Smooth muscle cell (in vitro differentiated cells): ENCODE measurements around the gene CHST2. TPM values are rescaled to one million over a fixed set of nuclear protein-coding genes. Genes with fewer than 3 reads are reported as not detected.

Experiments used
- DNase-seq: peaks from one replicate; lab custom pipeline; 2025; ENCODE audit not compliant: unreplicated experiment; lab: John Stamatoyannopoulos, UW
- H2AFZ ChIP-seq: fragments of 200-600 bp; sonication (generic); 2 replicates; pipeline ENCODE4 v1.6.0; 2016; ENCODE audit warnings: antibody characterized with exemption, low read depth, mild to moderate bottlenecking
- H3F3A ChIP-seq: fragments of 200-600 bp; sonication (generic); 2 replicates; pipeline ENCODE4 v1.6.0; 2017; ENCODE audit warnings: antibody characterized with exemption, low read depth
- H3K27ac ChIP-seq: fragments of 200-600 bp; sonication (generic); 2 replicates; pipeline ENCODE4 v1.5.1; 2016; ENCODE audit warnings: low read depth, mild to moderate bottlenecking
- H3K27me3 ChIP-seq: fragments of 200-600 bp; sonication (generic); 2 replicates; pipeline ENCODE4 v1.6.1; 2016; ENCODE audit warnings: low read depth, mild to moderate bottlenecking
- H3K36me3 ChIP-seq: fragments of 200-600 bp; sonication (generic); 2 replicates; pipeline ENCODE4 v1.5.1; 2016; ENCODE audit warnings: low read depth
- H3K4me1 ChIP-seq: fragments of 200-600 bp; sonication (generic); 2 replicates; pipeline ENCODE4 v1.5.1; 2016; ENCODE audit warnings: low read depth
- H3K4me2 ChIP-seq: fragments of 200-600 bp; sonication (generic); 2 replicates; pipeline ENCODE4 v1.6.0; 2016; ENCODE audit warnings: mild to moderate bottlenecking
- H3K4me3 ChIP-seq: fragments of 200-600 bp; sonication (generic); 2 replicates; pipeline ENCODE4 v1.5.1; 2016; ENCODE audit warnings: mild to moderate bottlenecking
- H3K79me2 ChIP-seq: fragments of 200-600 bp; sonication (generic); 2 replicates; pipeline ENCODE4 v1.6.0; 2016; ENCODE audit warnings: low read depth, mild to moderate bottlenecking
- H3K9ac ChIP-seq: fragments of 200-600 bp; sonication (generic); 2 replicates; pipeline ENCODE4 v1.6.0; 2016; ENCODE audit warnings: low read depth
- H3K9me3 ChIP-seq: fragments of 200-600 bp; sonication (generic); replicated peaks from 2 replicates; pipeline ENCODE4 v1.5.1; 2016; ENCODE audit warnings: low read depth
- H4K20me1 ChIP-seq: fragments of 200-600 bp; sonication (generic); 2 replicates; pipeline ENCODE4 v1.6.0; 2016; ENCODE audit warnings: low read depth
- CTCF ChIP-seq: fragments of 200-600 bp; sonication (generic); IDR thresholded peaks from 2 replicates; pipeline ENCODE4 v1.5.1; 2017; ENCODE audit warnings: borderline replicate concordance, mild to moderate bottlenecking, antibody characterized with exemption; ENCODE audit not compliant: insufficient read depth, poor library complexity, severe bottlenecking
- WGBS: methylation state at CpG from one replicate; pipeline ENCODE4 v1.1.7; 2016; ENCODE audit warnings: low lambda C conversion rate; 5-methylcytosine and 5-hydroxymethylcytosine counted together
- polyA plus RNA-seq: library from polyadenylated mRNA; unstranded; fragments of >200 nt; fragmentation: Nextera tagmentation; extraction: Ambion mirVana; gene quantifications from 2 replicates; pipeline ENCODE4 v1.2.1, GENCODE V29; 2016
- total RNA-seq: library from RNA; depleted of rRNA; stranded (reverse); fragments of >200 nt; gene quantifications from 2 replicates; pipeline ENCODE4 v1.2.3, GENCODE V29; 2014

Gene CHST2
- total and polyA plus RNA-seq, 2 experiments from 2014 or later: 10.4 to 16.0 TPM

- Histone ChIP-seq H3K9ac (no peak overlapping the region), H3K4me2 (no peak overlapping the region), H3K4me1 (no peaks in the 10 kb centered on the region), H3K27me3 (no peaks in the 10 kb centered on the region), H3F3A (no peaks in the 10 kb centered on the region), H3K4me3 (no peak overlapping the region), H2AFZ (no peak overlapping the region), H4K20me1 (no peaks in the 10 kb centered on the region), H3K9me3 (no peaks in the 10 kb centered on the region), H3K27ac (no peak overlapping the region), H3K79me2 (no peaks in the 10 kb centered on the region), H3K36me3 (no peaks in the 10 kb centered on the region)
- 61% methylated on average over 5 of the region's 5 CpGs for WGBS
- TF ChIP-seq CTCF: no peak
- DNase-seq: no peak
Measured at GRCh38 chr3:143128227-143128955, 8.8 kb downstream of the CHST2 start.

GRCh38 chr3:143132246-143132980 lies 12.8 kb downstream of the CHST2 start:
- 92% methylated on average over 3 of the region's 3 CpGs for WGBS

GRCh38 chr3:143134471-143134870 lies 14.9 kb downstream of the CHST2 start:
- Histone ChIP-seq H3K4me1 (peaks cover 4% of the 10 kb centered on the region), H3K9me3 (no peaks in the 10 kb centered on the region), H3F3A (peaks cover 8% of the 10 kb centered on the region), H3K4me3 (no peak overlapping the region), H3K79me2 (no peaks in the 10 kb centered on the region), H3K36me3 (no peaks in the 10 kb centered on the region), H3K27me3 (no peaks in the 10 kb centered on the region), H2AFZ (no peak overlapping the region), H3K9ac (no peak overlapping the region), H4K20me1 (no peaks in the 10 kb centered on the region), H3K27ac (peak overlapping the region; percentile 73), H3K4me2 (peak overlapping the region; percentile 72)
- TF ChIP-seq CTCF: no peak
- 88% methylated on average over 1 of the region's 1 CpG for WGBS
- DNase-seq: no peak

More at GRCh38 chr3:143132246-143132980, 12.8 kb downstream of the CHST2 start:
- H3K27ac ChIP-seq: no peak overlapping the region
- H3K27me3 ChIP-seq: no peaks in the 10 kb centered on the region
- H3K9ac ChIP-seq: no peak overlapping the region
- no peak overlapping the region for H3K4me3 ChIP-seq
- no peak overlapping the region for H2AFZ ChIP-seq
- H4K20me1 ChIP-seq: no peaks in the 10 kb centered on the region
- H3K79me2 ChIP-seq: no peaks in the 10 kb centered on the region
- H3K36me3 ChIP-seq: no peaks in the 10 kb centered on the region
- TF ChIP-seq CTCF: no peak
- H3K4me1 ChIP-seq: peaks cover 4% of the 10 kb centered on the region
- peaks cover 8% of the 10 kb centered on the region for H3F3A ChIP-seq
- no peak for DNase-seq
- no peaks in the 10 kb centered on the region for H3K9me3 ChIP-seq
- H3K4me2 ChIP-seq: no peak overlapping the region
